GM10847 (cell line): ENCODE data around the gene NUTM2E.
"Not testable (repeated sequence)": the region's sequence is repeated elsewhere in the genome, so short reads cannot be mapped to it uniquely, and the experiment has no call there.

Experiments
- POLR2A ChIP-seq: IDR thresholded peaks from 2 replicates; pipeline ENCODE4 v1.6.1; 2011; ENCODE audit not compliant: insufficient read length; ENCODE audit errors: extremely low read depth

NUTM2E gene

GRCh38 chr10:79826496-79827215 lies at the start of gene NUTM2E:
Gene NUTM2E (plus strand): TSS chr10:79826739. CDS start chr10:79841741, 15,002 bp downstream.
- TF ChIP-seq POLR2A: not testable (repeated sequence)
